Osteocyte (in vitro differentiated cells): Measurements from ENCODE around the gene CPXM2. TPM values are rescaled to one million over a fixed set of nuclear protein-coding genes. Genes with fewer than 3 reads are reported as not detected.

ENCODE experiments used
- DNase-seq: peaks from one replicate; pipeline ENCODE4 v3.0.0; 2021; ENCODE audit warnings: mixed read lengths; ENCODE audit not compliant: unreplicated experiment; ENCODE audit errors: extremely low spot score
- H3K27ac Mint-ChIP-seq: one replicate; pipeline ENCODE4 v1.8.0; 2021; ENCODE audit warnings: mild to moderate bottlenecking, mixed read lengths; ENCODE audit not compliant: unreplicated experiment
- H3K27me3 Mint-ChIP-seq: one replicate; pipeline ENCODE4 v1.8.0; 2021; ENCODE audit warnings: mixed read lengths; ENCODE audit not compliant: unreplicated experiment
- H3K36me3 Mint-ChIP-seq: one replicate; pipeline ENCODE4 v1.8.0; 2021; ENCODE audit warnings: mixed read lengths; ENCODE audit not compliant: unreplicated experiment
- H3K4me1 Mint-ChIP-seq: one replicate; pipeline ENCODE4 v1.8.0; 2021; ENCODE audit warnings: mixed read lengths; ENCODE audit not compliant: unreplicated experiment
- H3K4me3 Mint-ChIP-seq: one replicate; pipeline ENCODE4 v1.8.0; 2021; ENCODE audit warnings: mild to moderate bottlenecking, moderate library complexity, mixed read lengths; ENCODE audit not compliant: unreplicated experiment
- H3K9me3 Mint-ChIP-seq: one replicate; pipeline ENCODE4 v1.8.0; 2021; ENCODE audit warnings: mixed read lengths; ENCODE audit not compliant: unreplicated experiment
- CTCF ChIP-seq: fragments of 200-600 bp; sonication (generic); IDR thresholded peaks from 2 replicates; pipeline ENCODE4 v1.5.0; 2021; ENCODE audit warnings: antibody characterized with exemption, mild to moderate bottlenecking, moderate library complexity
- total RNA-seq: library from RNA; stranded (reverse); gene quantifications from 2 replicates; pipeline ENCODE4 v1.2.1, GENCODE V29; 2021

CPXM2 gene
- total RNA-seq, 1 donor from 2014 or later, result not detected

GRCh38 chr10:123744224-123744536 is 147.4 kb downstream of the CPXM2 start:
- DNase-seq, result no peak
- Mint-ChIP-seq H3K4me1 (no peaks in the 10 kb centered on the region), H3K27ac (no peak overlapping the region), H3K27me3 (no peaks in the 10 kb centered on the region), H3K9me3 (no peaks in the 10 kb centered on the region), H3K36me3 (no peaks in the 10 kb centered on the region), H3K4me3 (no peak overlapping the region)
- TF ChIP-seq CTCF, result no peak

GRCh38 chr10:123743441-123744223 is 148.0 kb downstream of the CPXM2 start:
- no peaks in the 10 kb centered on the region for H3K9me3 Mint-ChIP-seq
- DNase-seq, result no peak
- no peak overlapping the region for H3K4me3 Mint-ChIP-seq
- H3K27me3 Mint-ChIP-seq, result no peaks in the 10 kb centered on the region
- no peaks in the 10 kb centered on the region for H3K4me1 Mint-ChIP-seq
- H3K36me3 Mint-ChIP-seq, result no peaks in the 10 kb centered on the region
- H3K27ac Mint-ChIP-seq, result no peak overlapping the region
- no peak for TF ChIP-seq CTCF

GRCh38 chr10:123742751-123743440 is 148.7 kb downstream of the CPXM2 start:
- no peak for TF ChIP-seq CTCF
- DNase-seq, result no peak
- H3K27ac Mint-ChIP-seq, result no peak overlapping the region
- no peaks in the 10 kb centered on the region for H3K9me3 Mint-ChIP-seq
- no peaks in the 10 kb centered on the region for H3K36me3 Mint-ChIP-seq
- no peak overlapping the region for H3K4me3 Mint-ChIP-seq
- no peaks in the 10 kb centered on the region for H3K4me1 Mint-ChIP-seq
- H3K27me3 Mint-ChIP-seq, result no peaks in the 10 kb centered on the region

GRCh38 chr10:123741711-123742110 is 149.9 kb downstream of the CPXM2 start:
- Mint-ChIP-seq H3K36me3 (no peaks in the 10 kb centered on the region), H3K9me3 (no peaks in the 10 kb centered on the region)

More at GRCh38 chr10:123741711-123742110, 149.9 kb downstream of the CPXM2 start:
- H3K27ac Mint-ChIP-seq, result no peak overlapping the region
- H3K27me3 Mint-ChIP-seq, result no peaks in the 10 kb centered on the region
- TF ChIP-seq CTCF, result no peak
- H3K4me3 Mint-ChIP-seq, result no peak overlapping the region
- DNase-seq, result no peak
- H3K4me1 Mint-ChIP-seq, result no peaks in the 10 kb centered on the region
